Activated CD8-positive, alpha-beta T cell treated with anti-CD3 and anti-CD28 coated beads, Interleukin-2, amount 10 ng/mL, durations not matched to agents 7 days and 5 days (primary cell): ENCODE measurements around the gene ZNF132. TPM values are rescaled to one million over a fixed set of nuclear protein-coding genes. Genes with fewer than 3 reads are reported as not detected.
"Not testable (repeated sequence)": the region's sequence is repeated elsewhere in the genome, so short reads cannot be mapped to it uniquely, and the experiment has no call there.

Experiments
- ATAC-seq: fragments of 150-1000 bp; cut with Tn5 transposase; one replicate; pipeline ENCODE4 v1.10.0; 2021; ENCODE audit warnings: moderate library complexity
- CTCF ChIA-PET: fragments of 350-600 bp; sonication (Branson Sonifier 250); formaldehyde crosslinking; loops from one replicate; lab custom pipeline; 2021; ENCODE audit warnings: antibody characterized with exemption; lab: Charles Lee
- POLR2A ChIA-PET: fragments of 350-600 bp; sonication (Branson Sonifier 250); formaldehyde crosslinking; loops from one replicate; lab custom pipeline; 2021; ENCODE audit warnings: antibody characterized with exemption; lab: Charles Lee
- DNase-seq: peaks from one replicate; pipeline ENCODE4 v3.0.0-alpha.2; 2020
- H3K27ac Mint-ChIP-seq: one replicate; pipeline ENCODE4 v1.8.0; 2021; ENCODE audit warnings: mild to moderate bottlenecking, mixed read lengths
- H3K27me3 Mint-ChIP-seq: one replicate; pipeline ENCODE4 v1.8.0; 2021; ENCODE audit warnings: low read depth, mixed read lengths
- H3K36me3 Mint-ChIP-seq: one replicate; pipeline ENCODE4 v1.8.0; 2021; ENCODE audit warnings: low read depth, mixed read lengths
- H3K4me1 Mint-ChIP-seq: one replicate; pipeline ENCODE4 v1.8.0; 2021; ENCODE audit warnings: low read depth, mixed read lengths
- H3K4me3 Mint-ChIP-seq: one replicate; pipeline ENCODE4 v1.8.0; 2021; ENCODE audit warnings: mild to moderate bottlenecking, mixed read lengths
- H3K9me3 Mint-ChIP-seq: one replicate; pipeline ENCODE4 v1.8.0; 2022; ENCODE audit warnings: mixed read lengths; ENCODE audit not compliant: insufficient read depth
- total RNA-seq, 2 experiments: library from RNA; stranded (reverse); gene quantifications; one replicate each; pipeline ENCODE4 v1.2.3, GENCODE V29; 2021

ZNF132 gene
- total RNA-seq, 2 experiments from 2014 or later: 5.1 to 6.0 TPM

GRCh38 chr19:58466760-58467589 is 27.0 kb upstream of the ZNF132 start, which contains the start of gene ZNF324:
Gene ZNF324 (plus strand): TSS chr19:58467080. CDS start chr19:58469186, 2,106 bp downstream.
- peaks cover 22% of the 10 kb centered on the region for H3K4me1 Mint-ChIP-seq
- peaks cover 2% of the 10 kb centered on the region for H3K27me3 Mint-ChIP-seq
- peaks cover 10% of the 10 kb centered on the region for H3K36me3 Mint-ChIP-seq
- ATAC-seq: peak; percentile 89
- H3K27ac Mint-ChIP-seq: peak within 1 kb of the TSS; percentile 76
- DNase-seq: peak; percentile 98
- POLR2A ChIA-PET: interaction anchor here (0.6 to 1.2 kb wide), 3 partner anchors 77 to 88 kb away, joined by 3 read pairs; partner anchors contain the start of genes CHMP2A and TRIM28
- H3K9me3 Mint-ChIP-seq: no peaks in the 10 kb centered on the region
- CTCF ChIA-PET: no interaction called here
- H3K4me3 Mint-ChIP-seq: peak within 1 kb of the TSS; percentile 83

DNA sequence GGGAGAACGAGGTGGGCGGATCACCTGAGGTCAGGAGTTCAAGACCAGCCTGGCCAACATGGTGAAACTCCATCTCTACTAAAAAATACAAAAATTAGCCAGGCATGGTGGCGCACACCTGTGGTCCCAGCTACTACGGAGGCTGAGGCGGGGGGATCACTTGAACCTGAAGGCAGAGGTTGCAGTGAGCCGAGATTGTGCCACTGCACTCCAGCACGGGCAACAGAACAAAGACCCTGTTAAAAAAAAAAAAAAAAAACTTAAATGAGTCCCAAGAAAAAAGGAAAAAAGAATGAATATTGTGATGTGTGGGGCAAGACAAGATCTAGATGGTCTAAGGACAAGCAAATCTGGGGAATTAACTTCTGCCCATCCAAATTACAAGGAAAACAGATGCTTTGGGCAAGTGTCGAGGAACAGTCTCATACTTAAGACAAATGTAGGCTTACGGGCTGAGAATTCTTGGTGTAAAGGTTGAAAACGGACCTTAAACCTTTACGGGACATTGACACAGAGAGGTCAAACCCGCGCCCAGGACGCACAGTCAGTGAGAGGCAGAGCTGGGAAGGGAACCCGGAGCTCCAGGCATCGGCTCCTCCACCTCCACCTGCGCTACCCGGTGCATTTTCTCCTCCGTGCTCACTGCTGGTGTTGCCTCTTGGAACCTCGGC is 26.3 kb upstream of the ZNF132 start:
- no peak for DNase-seq
- ATAC-seq: peak; percentile 24
- Mint-ChIP-seq H3K4me3 (peak overlapping the region; percentile 83), H3K27me3 (peaks cover 2% of the 10 kb centered on the region), H3K36me3 (peaks cover 10% of the 10 kb centered on the region), H3K9me3 (no peaks in the 10 kb centered on the region), H3K27ac (peak overlapping the region; percentile 76), H3K4me1 (peaks cover 22% of the 10 kb centered on the region)
- CTCF ChIA-PET: no interaction called here
- POLR2A ChIA-PET: interaction anchor here (0.6 to 1.2 kb wide), 2 partner anchors 77 to 79 kb away, joined by 3 read pairs; partner anchors contain the start of gene TRIM28

GRCh38 chr19:58460039-58460438 is 20.1 kb upstream of the ZNF132 start:
- Mint-ChIP-seq H3K36me3 (peaks cover 31% of the 10 kb centered on the region), H3K4me3 (no peak overlapping the region)

DNA sequence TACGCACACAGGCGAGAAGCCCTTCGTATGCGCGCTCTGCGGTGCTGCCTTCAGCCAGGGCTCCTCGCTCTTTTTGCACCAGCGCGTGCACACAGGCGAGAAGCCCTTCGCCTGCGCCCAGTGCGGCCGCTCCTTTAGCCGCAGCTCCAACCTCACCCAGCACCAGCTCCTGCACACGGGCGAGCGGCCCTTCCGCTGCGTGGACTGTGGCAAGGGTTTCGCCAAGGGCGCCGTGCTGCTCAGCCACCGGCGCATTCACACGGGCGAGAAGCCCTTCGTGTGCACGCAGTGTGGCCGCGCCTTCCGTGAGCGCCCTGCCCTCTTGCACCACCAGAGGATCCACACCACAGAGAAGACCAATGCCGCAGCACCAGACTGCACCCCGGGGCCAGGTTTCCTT is 16.2 kb upstream of the ZNF132 start:
- POLR2A ChIA-PET: no interaction called here
- no peak overlapping the region for H3K27ac Mint-ChIP-seq
- H3K9me3 Mint-ChIP-seq: no peaks in the 10 kb centered on the region

More at GRCh38 chr19:58460039-58460438, 20.1 kb upstream of the ZNF132 start:
- ATAC-seq (no peak), DNase-seq (no peak)
- Mint-ChIP-seq H3K27ac (no peak overlapping the region), H3K27me3 (no peaks in the 10 kb centered on the region), H3K4me1 (no peaks in the 10 kb centered on the region), H3K9me3 (no peaks in the 10 kb centered on the region)
- POLR2A ChIA-PET: no interaction called here
- CTCF ChIA-PET: no interaction called here

DNA sequence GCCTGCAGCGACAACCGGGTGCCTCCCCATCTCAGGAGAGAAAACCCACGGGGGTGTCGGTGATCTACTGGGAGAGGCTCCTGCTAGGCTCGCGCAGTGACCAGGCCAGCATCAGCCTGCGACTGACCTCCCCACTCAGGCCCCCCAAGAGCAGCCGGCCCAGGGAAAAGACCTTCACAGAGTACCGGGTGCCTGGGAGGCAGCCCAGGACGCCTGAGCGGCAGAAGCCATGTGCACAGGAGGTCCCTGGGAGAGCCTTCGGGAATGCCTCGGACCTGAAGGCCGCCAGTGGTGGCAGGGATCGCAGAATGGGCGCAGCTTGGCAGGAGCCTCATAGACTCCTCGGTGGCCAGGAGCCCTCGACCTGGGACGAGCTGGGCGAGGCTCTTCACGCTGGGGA is 15.4 kb upstream of the ZNF132 start:
- H3K4me3 Mint-ChIP-seq: no peak overlapping the region
- H3K36me3 Mint-ChIP-seq: peaks cover 33% of the 10 kb centered on the region
- no peak for ATAC-seq
- no peaks in the 10 kb centered on the region for H3K9me3 Mint-ChIP-seq
- DNase-seq: no peak
- ChIA-PET CTCF (no interaction called here), POLR2A (no interaction called here)
- no peak overlapping the region for H3K27ac Mint-ChIP-seq
- no peaks in the 10 kb centered on the region for H3K27me3 Mint-ChIP-seq
- peaks cover 22% of the 10 kb centered on the region for H3K4me1 Mint-ChIP-seq

More for the DNA sequence above, 16.2 kb upstream of the ZNF132 start:
- H3K4me3 Mint-ChIP-seq: no peak overlapping the region
- DNase-seq (no peak), ATAC-seq (no peak)
- H3K36me3 Mint-ChIP-seq: peaks cover 34% of the 10 kb centered on the region
- H3K4me1 Mint-ChIP-seq: peaks cover 15% of the 10 kb centered on the region
- CTCF ChIA-PET: no interaction called here
- no peaks in the 10 kb centered on the region for H3K27me3 Mint-ChIP-seq

- Mint-ChIP-seq H3K27me3 (no peaks in the 10 kb centered on the region), H3K9me3 (peaks cover 4% of the 10 kb centered on the region), H3K36me3 (peaks cover 35% of the 10 kb centered on the region), H3K4me1 (peaks cover 22% of the 10 kb centered on the region), H3K4me3 (no peak overlapping the region), H3K27ac (no peak overlapping the region)
- ATAC-seq (no peak), DNase-seq (no peak)
- ChIA-PET CTCF (no interaction called here), POLR2A (interaction anchor here (0.9 to 1.2 kb wide), 2 partner anchors 66 to 106 kb away, joined by 3 read pairs; partner anchors contain the start of gene ZBTB45)
Observed at GRCh38 chr19:58453743-58454142, 13.8 kb upstream of the ZNF132 start.

DNA sequence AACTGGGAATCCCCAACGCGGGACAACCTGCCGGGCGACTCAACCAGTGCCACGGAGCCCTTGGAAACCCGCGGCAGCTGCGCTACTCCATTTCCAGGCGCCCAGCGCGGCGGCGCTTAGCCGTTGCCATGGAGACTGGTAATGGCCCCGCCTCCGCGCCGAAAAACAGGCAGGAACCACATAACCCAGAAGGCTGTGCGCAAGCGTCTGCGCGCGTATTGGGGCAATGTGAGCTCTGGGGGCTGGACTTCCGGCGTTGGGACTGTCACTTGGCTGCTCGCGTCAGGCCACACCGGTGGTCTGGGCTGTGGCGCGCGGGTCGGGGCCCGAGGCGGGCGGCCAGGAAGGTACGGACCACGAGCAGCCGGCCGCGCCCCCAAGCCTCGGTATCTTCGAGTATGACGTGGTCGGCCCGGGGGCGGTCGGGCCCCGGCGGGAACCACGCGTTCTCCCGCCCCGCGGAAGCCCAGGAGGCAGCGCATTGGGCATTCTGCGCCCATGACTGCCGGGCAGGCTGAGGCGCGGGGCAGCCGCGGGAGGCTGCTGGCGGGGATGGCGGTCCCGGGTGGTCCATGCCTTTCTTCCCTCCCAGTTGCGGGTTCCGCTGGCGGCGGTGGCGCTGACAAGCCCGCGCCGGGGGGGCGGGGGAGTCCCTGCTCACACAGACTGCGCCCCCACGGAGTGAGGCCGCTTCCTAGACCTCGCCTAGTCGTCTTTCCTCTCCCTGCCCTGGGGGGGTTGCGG is 11.6 kb upstream of the ZNF132 start, which contains the start of gene ZNF324B:
ZNF324B (plus strand) TSS at position 265 of the 744 bp plus-strand sequence. CDS start 2,080 bp downstream, outside the sequence.
- ATAC-seq (peak; percentile 97), DNase-seq (peak; percentile 98)
- peak within 1 kb of the TSS; percentile 55 for H3K27ac Mint-ChIP-seq
- H3K9me3 Mint-ChIP-seq: peaks cover 11% of the 10 kb centered on the region
- peaks cover 3% of the 10 kb centered on the region for H3K27me3 Mint-ChIP-seq
- H3K4me3 Mint-ChIP-seq: peak within 1 kb of the TSS; percentile 73
- H3K4me1 Mint-ChIP-seq: peaks cover 22% of the 10 kb centered on the region
- CTCF ChIA-PET: no interaction called here
- POLR2A ChIA-PET: interaction anchor here (1.2 kb wide), 1 partner anchor 12 kb away, joined by 3 read pairs; the partner anchor contains the start of gene ZNF132
- peaks cover 23% of the 10 kb centered on the region for H3K36me3 Mint-ChIP-seq

- Mint-ChIP-seq H3K27ac (peak overlapping the region; percentile 34), H3K4me1 (peaks cover 22% of the 10 kb centered on the region), H3K4me3 (peak overlapping the region; percentile 73), H3K36me3 (peaks cover 19% of the 10 kb centered on the region), H3K9me3 (peaks cover 11% of the 10 kb centered on the region), H3K27me3 (peaks cover 3% of the 10 kb centered on the region)
- CTCF ChIA-PET: interaction anchor here (0.8 kb wide), 1 partner anchor 42 kb away, joined by 3 read pairs; the partner anchor contains the start of gene ZNF584
- POLR2A ChIA-PET: interaction anchor here (1.2 kb wide), 1 partner anchor 11 kb away, joined by 3 read pairs; the partner anchor contains the start of gene ZNF132
- DNase-seq (no peak), ATAC-seq (peak; percentile 29)
Observed at GRCh38 chr19:58450856-58451357, 11.0 kb upstream of the ZNF132 start.

DNA sequence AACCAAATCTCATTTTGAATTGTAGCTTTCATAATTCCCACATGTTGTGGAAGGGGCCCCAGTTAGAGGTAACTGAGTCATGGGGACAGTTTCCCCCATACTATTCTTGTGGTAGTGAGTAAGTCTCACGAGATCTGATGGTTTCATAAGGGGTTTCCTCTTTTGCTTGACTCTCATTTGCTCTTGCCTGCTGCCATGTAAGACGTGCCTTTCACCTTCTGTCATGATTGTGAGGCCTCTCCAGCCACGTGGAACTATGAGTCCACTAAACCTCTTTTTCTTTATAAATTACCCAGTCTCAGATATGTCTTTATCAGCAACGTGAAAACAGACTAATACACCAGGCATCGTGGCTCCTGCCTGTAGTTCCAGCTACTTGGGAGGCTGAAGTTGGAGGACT is 10.0 kb upstream of the ZNF132 start:
- Mint-ChIP-seq H3K36me3 (peaks cover 16% of the 10 kb centered on the region), H3K4me1 (peaks cover 22% of the 10 kb centered on the region), H3K9me3 (peaks cover 11% of the 10 kb centered on the region)
- H3K27ac Mint-ChIP-seq, H3K27me3 Mint-ChIP-seq, H3K4me3 Mint-ChIP-seq, CTCF ChIA-PET, ATAC-seq, DNase-seq, POLR2A ChIA-PET: not testable (repeated sequence)

- DNase-seq, H3K4me3 Mint-ChIP-seq, ATAC-seq, POLR2A ChIA-PET, H3K27me3 Mint-ChIP-seq, H3K27ac Mint-ChIP-seq, CTCF ChIA-PET: not testable (repeated sequence)
- Mint-ChIP-seq H3K36me3 (peaks cover 12% of the 10 kb centered on the region), H3K9me3 (peaks cover 11% of the 10 kb centered on the region), H3K4me1 (peaks cover 22% of the 10 kb centered on the region)
Observed at GRCh38 chr19:58448860-58449259, 8.9 kb upstream of the ZNF132 start.

DNA sequence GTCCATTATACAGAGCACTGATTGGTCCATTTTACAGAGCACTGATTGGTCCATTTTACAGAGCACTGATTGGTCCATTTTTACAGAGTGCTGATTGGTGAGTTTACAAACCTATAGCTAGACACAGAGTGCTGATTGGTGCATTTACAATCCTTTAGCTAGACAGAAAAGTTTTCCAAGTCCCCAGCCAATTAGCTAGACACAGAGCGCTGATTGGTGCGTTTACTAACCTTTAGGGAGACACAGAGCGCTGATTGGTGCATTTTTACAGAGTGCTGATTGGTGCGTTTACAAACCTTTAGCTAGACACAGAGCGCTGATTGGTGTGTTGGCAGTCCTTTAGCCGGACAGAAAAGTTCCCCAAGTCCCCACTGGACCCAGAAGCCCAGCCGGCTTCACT is 3.0 kb upstream of the ZNF132 start:
- not testable (repeated sequence) for ATAC-seq, H3K27me3 Mint-ChIP-seq, H3K27ac Mint-ChIP-seq, DNase-seq, H3K4me3 Mint-ChIP-seq
- H3K4me1 Mint-ChIP-seq: peaks cover 29% of the 10 kb centered on the region
- peaks cover 27% of the 10 kb centered on the region for H3K36me3 Mint-ChIP-seq
- ChIA-PET CTCF (interaction anchor here (1.9 kb wide), 1 partner anchor 71 kb away, joined by 8 read pairs; no protein-coding TSS in a partner anchor), POLR2A (interaction anchor here (0.6 kb wide), 1 partner anchor 259 kb away, joined by 3 read pairs; no protein-coding TSS in a partner anchor)
- H3K9me3 Mint-ChIP-seq: peaks cover 19% of the 10 kb centered on the region
